ENCODE results near the gene WWTR1.

The WWTR1 gene

DNA sequence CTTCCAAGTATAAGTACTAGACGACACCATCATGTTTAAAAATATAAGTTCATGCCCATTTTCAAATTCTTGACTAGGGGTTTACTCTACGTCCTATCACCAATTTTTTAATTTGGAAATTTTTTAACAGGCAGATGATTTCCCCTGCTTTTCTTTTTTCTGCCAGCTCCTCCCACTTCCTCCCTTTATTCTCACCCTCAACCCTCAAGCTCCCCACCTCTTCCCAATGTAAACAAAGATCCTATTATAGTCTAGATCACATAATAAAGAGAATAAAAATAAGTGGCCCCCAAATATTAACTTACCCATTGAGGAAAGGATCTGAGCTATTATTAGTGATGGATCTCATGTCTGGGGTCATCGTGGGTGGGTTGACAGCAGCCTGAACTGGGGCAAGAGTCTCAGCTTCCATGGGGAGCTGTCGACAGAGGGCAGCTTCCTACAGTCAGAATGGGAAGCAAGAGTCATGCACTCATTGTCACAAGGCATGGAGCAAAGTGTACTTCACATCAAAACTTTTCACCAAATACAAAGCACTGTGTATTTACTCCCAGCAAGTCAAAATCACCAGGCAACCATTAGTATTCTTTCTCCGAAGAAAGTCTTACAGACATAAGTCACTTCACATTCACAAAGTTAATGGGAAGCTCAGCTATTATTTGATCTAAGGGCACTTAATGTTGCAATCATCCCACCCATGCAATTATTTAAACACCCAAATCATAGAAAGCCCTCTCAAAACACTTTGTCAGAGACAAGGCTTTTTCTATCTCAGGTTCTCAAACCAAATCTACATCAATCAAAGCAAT lies 130.1 kb downstream of the WWTR1 start:
- no peak for DNase-seq

- DNase-seq, result no peak
Measured at GRCh38 chr3:149523512-149524299, 134.1 kb downstream of the WWTR1 start.

DNA sequence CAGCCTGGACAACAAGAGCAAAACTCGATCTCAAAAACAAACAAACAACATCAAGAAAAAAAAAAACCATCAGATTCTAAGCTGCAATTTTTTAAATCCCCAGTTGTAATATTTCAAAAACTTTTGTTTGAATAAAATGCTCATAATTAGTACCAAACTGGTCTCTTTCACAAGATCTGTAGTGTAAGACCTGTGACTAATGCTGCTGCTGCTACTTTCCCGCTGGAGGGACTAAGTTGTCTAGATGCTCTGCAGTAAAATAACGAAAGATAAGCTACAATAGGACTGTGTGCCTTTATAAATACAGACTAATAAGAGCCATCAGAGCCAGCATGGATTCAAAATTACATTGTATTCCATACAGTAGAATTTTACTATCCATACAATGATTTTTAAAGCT lies 137.9 kb downstream of the WWTR1 start:
- DNase-seq, result no peak

GRCh38 chr3:149516920-149517319 lies 140.9 kb downstream of the WWTR1 start:
- DNase-seq, result no peak

- no peak for DNase-seq
Measured at GRCh38 chr3:149515249-149515648, 142.6 kb downstream of the WWTR1 start.

- no peak for DNase-seq
Measured at GRCh38 chr3:149514471-149514870, 143.4 kb downstream of the WWTR1 start.

GRCh38 chr3:149512073-149512782 lies 145.6 kb downstream of the WWTR1 start:
- no peak for DNase-seq

DNA sequence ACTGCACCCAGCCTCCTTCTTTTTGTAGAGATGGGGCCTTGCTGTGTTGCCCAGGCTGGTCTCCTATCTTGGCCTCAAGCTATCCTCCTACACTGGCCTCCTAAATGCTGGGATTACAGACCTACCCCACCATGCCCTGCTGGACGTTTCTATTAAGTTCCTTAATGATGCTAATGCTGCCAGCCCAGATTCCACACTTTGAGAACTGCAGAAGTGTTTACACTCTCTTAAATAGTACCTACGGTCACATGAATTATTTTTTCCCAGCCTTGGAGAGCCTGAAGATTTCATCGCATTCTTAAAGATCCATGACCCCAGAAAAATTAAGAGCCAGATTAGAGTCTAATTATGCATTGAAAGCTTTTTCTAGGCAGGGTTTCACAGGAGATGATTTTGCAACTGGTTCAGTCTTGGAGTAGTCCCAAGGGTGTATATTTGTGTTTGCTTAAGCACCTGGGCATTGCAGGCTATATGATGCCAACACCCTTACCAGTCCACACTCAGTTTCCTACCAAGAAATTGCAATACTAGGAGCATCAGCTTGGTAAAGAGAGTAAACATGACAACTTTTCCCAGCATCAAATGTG lies 146.7 kb downstream of the WWTR1 start:
- DNase-seq, result peak; percentile 44

DNA sequence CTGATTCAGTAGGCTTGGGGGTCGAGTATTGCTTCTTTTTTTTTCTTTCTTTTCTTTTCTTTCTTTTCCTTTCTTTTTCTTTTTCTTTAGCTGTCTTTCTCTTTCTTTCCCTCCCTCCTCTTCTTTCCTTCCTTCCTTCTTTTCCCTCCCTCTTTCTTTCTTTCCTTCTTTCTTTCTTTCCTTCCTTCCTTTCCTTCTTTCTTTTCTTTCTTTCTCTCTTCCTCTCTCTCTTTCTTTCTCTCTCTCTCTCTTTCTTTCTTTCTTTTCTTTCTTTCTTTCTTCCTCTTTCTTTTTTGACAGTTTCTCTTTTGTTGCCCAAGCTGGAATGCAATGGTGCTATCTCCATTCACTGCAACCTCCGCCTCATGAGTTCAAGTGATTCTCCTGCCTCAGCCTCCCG lies 147.3 kb downstream of the WWTR1 start:
- DNase-seq, result no peak

- no peak for DNase-seq
Measured at GRCh38 chr3:149509526-149509925, 148.3 kb downstream of the WWTR1 start.

DNA sequence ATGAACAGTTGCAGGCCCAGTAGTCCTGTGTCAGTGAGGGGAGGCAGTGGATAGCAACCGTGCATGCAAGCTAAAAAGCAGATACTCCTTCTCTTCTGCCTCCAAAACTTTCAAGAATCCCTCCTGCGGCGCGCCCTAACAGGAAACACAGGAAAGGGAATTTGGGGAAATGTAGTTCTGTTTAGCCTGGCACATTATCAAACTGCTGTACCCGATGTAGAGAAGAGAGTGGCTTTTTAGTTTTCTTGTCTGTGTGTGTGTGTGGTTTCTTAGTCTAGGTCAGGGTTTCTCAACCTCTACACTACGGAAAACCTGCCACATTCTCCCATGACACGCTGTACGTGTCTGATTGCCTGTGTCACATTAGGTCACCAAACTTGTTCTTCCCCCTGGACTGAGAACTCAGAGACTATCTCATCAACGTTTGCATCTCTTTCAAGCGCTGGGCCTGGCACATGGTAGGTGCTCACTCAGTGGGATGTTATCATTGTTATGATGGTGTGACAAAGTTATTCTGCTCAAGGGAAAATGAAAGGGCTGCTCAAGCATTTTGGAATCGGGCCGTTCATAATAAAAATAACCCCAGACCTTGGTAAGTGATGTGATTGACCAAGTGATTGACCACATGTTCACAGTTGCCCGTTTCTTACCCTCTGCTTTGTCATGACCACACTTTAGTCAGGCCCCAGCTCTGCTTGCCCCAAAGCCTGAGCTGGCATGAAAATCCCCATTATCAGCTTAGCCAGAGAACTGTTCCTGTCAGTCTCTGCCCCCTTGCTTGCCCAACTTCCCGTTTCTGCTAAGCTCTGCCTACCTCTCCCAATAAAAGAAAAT lies 150.1 kb downstream of the WWTR1 start:
- DNase-seq, result no peak

- DNase-seq, result no peak
Measured at GRCh38 chr3:149506965-149507364, 150.9 kb downstream of the WWTR1 start.

GRCh38 chr3:149506540-149506939 lies 151.3 kb downstream of the WWTR1 start:
- no peak for DNase-seq

- DNase-seq, result no peak
Measured at GRCh38 chr3:149502438-149502837, 155.4 kb downstream of the WWTR1 start.

GRCh38 chr3:149501524-149501923 lies 156.3 kb downstream of the WWTR1 start:
- no peak for DNase-seq

DNA sequence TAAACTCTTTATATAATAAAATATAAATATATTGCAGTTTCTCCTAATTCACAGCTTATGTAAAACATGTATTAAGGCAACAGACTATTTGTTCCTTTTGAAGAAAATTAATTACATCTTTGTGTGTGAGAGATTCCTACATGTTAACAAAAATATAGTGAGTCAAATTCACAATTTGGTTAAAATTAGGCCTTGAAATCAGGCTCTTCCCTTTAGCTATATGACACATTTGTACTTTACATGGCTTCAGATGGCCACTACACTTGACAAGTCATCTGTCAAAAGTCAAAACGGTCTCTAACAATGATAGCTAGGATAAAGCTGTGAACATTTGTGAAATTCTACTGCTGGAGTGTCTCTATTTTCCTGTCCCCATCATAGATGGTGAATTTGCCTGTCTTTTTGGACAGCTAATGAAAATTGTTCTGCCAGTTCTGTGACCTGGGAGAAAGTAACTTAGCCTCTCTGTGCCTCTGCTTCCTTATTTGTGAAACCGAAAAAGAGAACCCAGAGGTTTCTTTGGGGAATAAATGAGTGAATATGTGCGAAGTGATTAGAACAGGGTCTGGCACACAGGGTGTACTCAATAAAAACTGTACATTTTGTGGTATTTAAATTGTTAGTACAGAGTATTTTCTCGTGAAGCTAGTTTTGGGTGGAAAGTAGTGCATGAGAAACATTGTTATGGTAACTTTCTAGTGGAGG lies 159.7 kb downstream of the WWTR1 start:
- no peak for DNase-seq

- no peak for DNase-seq
Measured at GRCh38 chr3:149496891-149497290, 160.9 kb downstream of the WWTR1 start.

- no peak for DNase-seq
Measured at GRCh38 chr3:149495581-149496125, 162.2 kb downstream of the WWTR1 start.

DNA sequence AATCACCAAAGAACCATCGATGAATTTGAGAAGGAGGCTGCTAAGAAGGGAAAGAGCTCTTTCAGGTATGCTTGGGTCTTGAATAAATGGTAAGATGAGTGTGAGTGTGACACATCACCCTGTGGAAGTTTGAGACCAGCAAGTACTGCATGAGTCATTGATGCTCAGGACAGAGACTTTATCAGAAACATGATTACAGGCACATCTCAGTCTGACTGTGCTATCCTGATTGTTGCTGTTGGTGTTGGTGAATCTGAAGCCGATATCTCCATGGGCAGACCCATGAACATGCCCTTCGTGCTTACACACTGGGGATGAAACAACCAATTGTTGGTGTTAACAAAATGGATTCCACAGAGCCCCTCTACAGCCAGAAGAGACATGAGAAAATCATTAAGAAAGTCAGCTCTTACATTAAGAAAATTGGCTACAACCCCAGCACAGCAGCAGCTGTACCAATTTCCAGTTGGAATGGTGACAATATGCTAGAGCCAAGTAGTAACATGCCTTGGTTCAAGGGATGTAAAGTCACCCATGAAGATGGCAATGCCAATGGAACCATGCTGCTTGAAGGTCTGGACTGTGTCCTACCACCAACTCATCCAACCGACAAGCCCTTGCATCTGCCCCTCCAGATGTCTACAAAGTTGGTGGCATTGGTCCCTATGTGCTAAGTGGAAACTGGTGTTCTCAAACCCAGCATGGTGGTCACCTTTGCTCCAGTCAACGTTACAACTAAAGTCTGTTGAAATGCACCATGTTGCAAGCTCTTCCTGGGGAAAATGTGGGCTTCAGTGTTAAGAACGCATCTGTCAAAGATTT lies 162.9 kb downstream of the WWTR1 start:
- no peak for DNase-seq

GRCh38 chr3:149494022-149494758 lies 163.6 kb downstream of the WWTR1 start:
- no peak for DNase-seq
